ENCODE results near the gene TEX264. TPM values are rescaled to one million over a fixed set of nuclear protein-coding genes. Genes with fewer than 3 reads are reported as not detected.
A peak's percentile ranks its signal among the peaks of the same experiment; 100 is the strongest.

TEX264 gene
- total RNA-seq, 1 donor from 2014 or later, result 43.5 TPM

DNA sequence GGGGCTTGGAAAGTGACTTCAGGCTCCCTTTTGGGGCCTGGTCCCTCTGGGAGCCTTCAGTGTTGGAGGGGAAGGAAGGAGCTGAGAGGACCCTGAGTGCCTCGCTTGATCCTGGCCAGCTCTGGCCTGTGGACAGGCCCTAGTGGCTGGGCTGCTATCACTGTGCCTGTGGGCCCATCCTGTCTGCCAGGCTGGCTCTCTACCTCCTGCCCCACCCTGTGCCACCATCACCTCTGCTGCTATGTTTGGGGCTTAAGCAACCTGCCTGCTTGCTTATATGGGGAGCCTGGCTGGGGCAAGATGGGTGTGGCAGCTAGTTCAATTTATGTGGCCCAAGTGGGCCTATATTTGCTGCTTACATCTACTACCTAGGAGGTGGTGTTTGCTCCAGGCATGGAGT lies 7.1 kb downstream of the TEX264 start:
- H3K27me3 ChIP-seq (ENCODE audit: low read depth), result no peaks in the 10 kb centered on the region
- peaks cover 29% of the 10 kb centered on the region for H3K36me3 ChIP-seq
- no peak overlapping the region for H3K27ac ChIP-seq
- TF ChIP-seq, protein P1, sequence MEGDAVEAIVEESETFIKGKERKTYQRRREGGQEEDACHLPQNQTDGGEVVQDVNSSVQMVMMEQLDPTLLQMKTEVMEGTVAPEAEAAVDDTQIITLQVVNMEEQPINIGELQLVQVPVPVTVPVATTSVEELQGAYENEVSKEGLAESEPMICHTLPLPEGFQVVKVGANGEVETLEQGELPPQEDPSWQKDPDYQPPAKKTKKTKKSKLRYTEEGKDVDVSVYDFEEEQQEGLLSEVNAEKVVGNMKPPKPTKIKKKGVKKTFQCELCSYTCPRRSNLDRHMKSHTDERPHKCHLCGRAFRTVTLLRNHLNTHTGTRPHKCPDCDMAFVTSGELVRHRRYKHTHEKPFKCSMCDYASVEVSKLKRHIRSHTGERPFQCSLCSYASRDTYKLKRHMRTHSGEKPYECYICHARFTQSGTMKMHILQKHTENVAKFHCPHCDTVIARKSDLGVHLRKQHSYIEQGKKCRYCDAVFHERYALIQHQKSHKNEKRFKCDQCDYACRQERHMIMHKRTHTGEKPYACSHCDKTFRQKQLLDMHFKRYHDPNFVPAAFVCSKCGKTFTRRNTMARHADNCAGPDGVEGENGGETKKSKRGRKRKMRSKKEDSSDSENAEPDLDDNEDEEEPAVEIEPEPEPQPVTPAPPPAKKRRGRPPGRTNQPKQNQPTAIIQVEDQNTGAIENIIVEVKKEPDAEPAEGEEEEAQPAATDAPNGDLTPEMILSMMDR (IDR thresholded peaks at IDR 0.05), result no peak
- no peaks in the 10 kb centered on the region for H3K9me3 ChIP-seq
- no peak overlapping the region for H3K4me3 ChIP-seq
- ATAC-seq (no peak), DNase-seq (no peak)
- H3K4me1 ChIP-seq, result peaks cover 41% of the 10 kb centered on the region
- intact Hi-C loops (cut with DNase I), result no loop called here

DNA sequence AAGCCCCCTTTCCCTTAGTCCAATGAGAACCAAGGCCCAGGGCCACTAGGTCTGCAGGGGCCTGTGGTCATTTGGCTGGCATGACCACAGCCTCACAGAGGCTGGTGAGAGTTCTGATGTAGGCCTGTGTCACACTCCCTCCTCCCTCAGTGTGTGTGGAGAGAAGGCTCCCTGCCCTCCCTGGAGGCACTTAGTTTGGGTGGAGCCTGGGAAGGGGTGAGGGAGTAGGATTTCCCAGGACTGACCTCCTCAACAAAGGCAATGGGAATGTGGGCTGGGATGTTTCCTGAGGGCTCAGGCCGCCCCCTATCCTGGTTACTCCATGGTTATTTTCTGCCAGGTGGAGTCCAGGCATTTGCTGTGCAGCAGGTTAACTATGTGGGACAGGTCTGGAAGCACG lies 7.6 kb downstream of the TEX264 start:
- no peak for DNase-seq
- TF ChIP-seq, protein P1 (IDR thresholded peaks at IDR 0.05), result no peak
- Histone ChIP-seq H3K36me3 (peaks cover 29% of the 10 kb centered on the region), H3K4me1 (peaks cover 39% of the 10 kb centered on the region), H3K9me3 (no peaks in the 10 kb centered on the region), H3K27ac (no peak overlapping the region), H3K27me3 (ENCODE audit: low read depth) (no peaks in the 10 kb centered on the region), H3K4me3 (no peak overlapping the region)
- no peak for ATAC-seq
- intact Hi-C loops (cut with DNase I), result no loop called here

DNA sequence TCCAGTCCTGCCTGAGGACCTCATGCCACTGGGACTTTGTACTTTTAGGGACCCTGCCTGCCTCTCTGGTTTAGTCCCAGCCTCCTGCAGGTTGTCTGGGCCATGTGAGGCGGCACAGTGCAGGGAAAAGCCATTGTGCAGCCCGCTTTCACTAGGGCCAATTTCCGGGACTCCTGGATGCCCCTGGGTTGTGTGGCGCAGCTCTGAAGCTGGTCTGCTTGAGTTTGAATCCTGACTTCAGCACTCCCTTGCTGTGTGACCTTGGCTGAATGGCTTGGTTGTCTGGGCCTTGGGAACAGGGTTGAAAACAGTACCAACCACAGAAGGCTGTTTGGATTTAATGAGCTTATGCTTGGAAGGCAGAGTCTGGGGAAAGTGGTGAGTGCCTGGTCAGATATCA lies 8.3 kb downstream of the TEX264 start:
- DNase-seq (peak; percentile 16), ATAC-seq (no peak)
- Histone ChIP-seq H3K9me3 (no peaks in the 10 kb centered on the region), H3K27ac (no peak overlapping the region), H3K27me3 (ENCODE audit: low read depth) (no peaks in the 10 kb centered on the region), H3K4me1 (peaks cover 40% of the 10 kb centered on the region), H3K36me3 (peaks cover 34% of the 10 kb centered on the region), H3K4me3 (no peak overlapping the region)
- TF ChIP-seq, protein P1 (IDR thresholded peaks at IDR 0.05), result no peak
- intact Hi-C loops (cut with DNase I), result no loop called here

DNA sequence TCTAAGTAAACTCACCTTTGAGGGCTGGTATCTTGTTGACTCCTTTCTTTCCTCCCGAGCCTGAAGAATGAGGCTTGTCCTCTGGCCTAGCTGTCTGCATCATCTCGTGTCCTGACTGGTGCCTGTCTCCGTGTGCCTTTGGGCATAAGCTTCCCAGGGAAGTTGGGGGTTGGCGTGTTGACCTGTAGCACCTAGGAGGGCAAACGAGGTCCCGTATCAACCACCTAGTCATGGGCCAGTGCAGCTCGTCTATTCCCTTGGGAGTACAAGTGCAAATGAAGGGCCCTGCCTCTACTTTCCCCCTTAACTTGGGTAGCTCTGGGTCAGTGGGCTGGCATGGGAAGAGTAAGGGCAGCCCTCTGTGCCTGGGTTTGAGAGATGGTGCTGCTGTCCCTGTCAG lies 8.7 kb downstream of the TEX264 start:
- intact Hi-C loops (cut with DNase I), result no loop called here
- no peak overlapping the region for H3K27ac ChIP-seq

DNA sequence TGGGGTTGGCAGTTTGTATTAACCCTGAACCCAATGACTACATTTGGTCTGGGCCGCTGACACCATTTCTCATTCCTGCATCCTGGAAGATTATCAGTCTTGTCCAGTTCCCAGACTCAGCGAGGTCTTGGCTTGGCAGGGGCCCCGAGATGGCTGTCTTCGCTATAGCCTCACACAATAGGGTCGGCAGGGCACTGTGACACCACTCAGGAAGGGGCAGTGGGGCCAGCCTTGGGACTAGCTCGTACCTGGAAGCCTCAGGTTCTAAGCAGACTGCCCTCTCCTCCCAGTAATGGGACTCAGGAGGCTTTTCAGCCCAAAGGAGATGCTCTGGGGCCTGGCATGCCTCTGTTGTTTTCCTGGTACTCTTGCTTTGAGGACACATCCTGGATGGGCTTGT lies 9.1 kb downstream of the TEX264 start:
- peak overlapping the region; percentile 53 for H3K27ac ChIP-seq

More for the DNA sequence above, 8.7 kb downstream of the TEX264 start:
- DNase-seq, result no peak
- no peak for ATAC-seq
- Histone ChIP-seq H3K27me3 (ENCODE audit: low read depth) (no peaks in the 10 kb centered on the region), H3K9me3 (no peaks in the 10 kb centered on the region), H3K4me3 (no peak overlapping the region), H3K36me3 (peaks cover 38% of the 10 kb centered on the region), H3K4me1 (peaks cover 40% of the 10 kb centered on the region)
- TF ChIP-seq, protein P1 (IDR thresholded peaks at IDR 0.05), result no peak

More for the DNA sequence above, 9.1 kb downstream of the TEX264 start:
- Histone ChIP-seq H3K36me3 (peaks cover 39% of the 10 kb centered on the region), H3K9me3 (no peaks in the 10 kb centered on the region), H3K27me3 (ENCODE audit: low read depth) (no peaks in the 10 kb centered on the region), H3K4me3 (no peak overlapping the region), H3K4me1 (peaks cover 42% of the 10 kb centered on the region)
- TF ChIP-seq, protein P1 (IDR thresholded peaks at IDR 0.05), result no peak
- ATAC-seq (no peak), DNase-seq (peak; percentile 42)
- intact Hi-C loops (cut with DNase I), result no loop called here

Measured in lower lobe of right lung (tissue), 2 donors.